ENCODE data around the gene CYP2J2. TPM values are rescaled to one million over a fixed set of nuclear protein-coding genes. Genes with fewer than 3 reads are reported as not detected.
A peak's percentile ranks its signal among the peaks of the same experiment; 100 is the strongest.

Gene CYP2J2
- 0.29 and 0.77 TPM in 2 replicates for total RNA-seq (2022)
- Bru-seq, nascent RNA, result percentile 29 among the genes with signal in this experiment
- percentile 29 among the genes with signal in this experiment for BruChase-seq, experiment 1, labeled RNA remaining after a 2-hour chase
- percentile 23 among the genes with signal in this experiment for BruChase-seq, experiment 2, labeled RNA remaining after a 6-hour chase
- long read RNA-seq, result 0 reads

GRCh38 chr1:59926381-59927123 is at the start of gene CYP2J2:
Gene CYP2J2 (minus strand): TSS chr1:59926773. CDS start chr1:59926746, 27 bp downstream.
- intact Hi-C loops (cut with micrococcal nuclease; ENCODE audit: unreplicated experiment), result no loop called here
- CTCF ChIA-PET, result interaction anchor here (1.2 kb wide), 1 partner anchor 21 kb away, joined by 3 read pairs; no protein-coding TSS in a partner anchor
- H3K27me3 Mint-ChIP-seq (ENCODE audit: insufficient read depth, unreplicated experiment), result peaks cover 15% of the 10 kb centered on the region
- no peaks in the 10 kb centered on the region for H3K36me3 Mint-ChIP-seq (ENCODE audit: insufficient read depth, unreplicated experiment)
- H3K27me3 ChIP-seq (replicated peaks; ENCODE audit: control insufficient read depth, insufficient read depth, low read length), result no peaks in the 10 kb centered on the region
- peak within 1 kb of the TSS; percentile 46 for H3K4me3 ChIP-seq (ENCODE audit: low read depth, low read length)
- H3K27ac Mint-ChIP-seq (ENCODE audit: unreplicated experiment), result no peak within 1 kb of the TSS
- peaks cover 7% of the 10 kb centered on the region for H3K9me3 Mint-ChIP-seq (ENCODE audit: unreplicated experiment)
- no peaks in the 10 kb centered on the region for H3K36me3 ChIP-seq (ENCODE audit: control insufficient read depth, insufficient read depth, low read length)
- H3K9me3 ChIP-seq, result no peaks in the 10 kb centered on the region
- no TSS peak for BruUV-seq (replicated peaks)
- peak within 1 kb of the TSS; percentile 72 for H3K4me3 Mint-ChIP-seq (ENCODE audit: unreplicated experiment)
- peak in 1 of 2 experiments; percentile 46 for DNase-seq
- no peaks in the 10 kb centered on the region for H3K4me1 ChIP-seq
- POLR2A ChIA-PET, result no interaction called here
- no peak for TF ChIP-seq CTCF (IDR thresholded peaks at IDR 0.05; ENCODE audit: insufficient read depth in 1 of 2, low read depth in 1 of 2, low read length in 1 of 2, severe bottlenecking in 1 of 2, unreplicated experiment in 1 of 2)
- H3K4me1 Mint-ChIP-seq (ENCODE audit: low read depth, unreplicated experiment), result peaks cover 7% of the 10 kb centered on the region

DNA sequence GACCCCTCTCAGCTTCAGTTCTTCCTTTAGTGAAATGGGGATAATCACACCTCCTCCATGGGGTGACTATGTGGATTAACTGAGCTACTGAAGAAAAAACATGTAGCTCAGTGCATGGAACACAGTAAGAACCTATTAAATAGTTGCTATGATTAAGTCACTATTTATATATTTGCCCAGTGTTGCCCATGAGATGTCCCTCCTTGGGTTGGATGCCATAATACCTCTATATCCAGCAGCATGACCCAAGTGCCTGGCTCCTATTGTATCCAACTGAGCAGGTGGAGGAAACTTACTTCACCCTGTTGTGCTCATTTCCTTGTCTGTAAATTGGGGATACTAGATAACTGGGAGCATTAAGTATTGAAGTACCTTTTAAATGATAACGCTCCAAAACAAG is 47.1 kb upstream of the CYP2J2 start:
- Mint-ChIP-seq H3K9me3 (ENCODE audit: unreplicated experiment) (no peaks in the 10 kb centered on the region), H3K27me3 (ENCODE audit: insufficient read depth, unreplicated experiment) (peaks cover 16% of the 10 kb centered on the region), H3K27ac (ENCODE audit: unreplicated experiment) (no peak overlapping the region), H3K36me3 (ENCODE audit: insufficient read depth, unreplicated experiment) (no peaks in the 10 kb centered on the region), H3K4me1 (ENCODE audit: low read depth, unreplicated experiment) (no peaks in the 10 kb centered on the region), H3K4me3 (ENCODE audit: unreplicated experiment) (no peak overlapping the region)
- H3K4me1 ChIP-seq, result no peaks in the 10 kb centered on the region
- no peaks in the 10 kb centered on the region for H3K9me3 ChIP-seq
- intact Hi-C loops (cut with micrococcal nuclease; ENCODE audit: unreplicated experiment), result no loop called here
- DNase-seq, result no peak
- ChIA-PET POLR2A (no interaction called here), CTCF (no interaction called here)
- no peaks in the 10 kb centered on the region for H3K27me3 ChIP-seq (replicated peaks; ENCODE audit: control insufficient read depth, insufficient read depth, low read length)
- TF ChIP-seq CTCF (IDR thresholded peaks at IDR 0.05; ENCODE audit: insufficient read depth in 1 of 2, low read depth in 1 of 2, low read length in 1 of 2, severe bottlenecking in 1 of 2, unreplicated experiment in 1 of 2), result no peak
- BruUV-seq (replicated peaks), result no TSS peak
- H3K36me3 ChIP-seq (ENCODE audit: control insufficient read depth, insufficient read depth, low read length), result no peaks in the 10 kb centered on the region
- no peak overlapping the region for H3K4me3 ChIP-seq (ENCODE audit: low read depth, low read length)

DNA sequence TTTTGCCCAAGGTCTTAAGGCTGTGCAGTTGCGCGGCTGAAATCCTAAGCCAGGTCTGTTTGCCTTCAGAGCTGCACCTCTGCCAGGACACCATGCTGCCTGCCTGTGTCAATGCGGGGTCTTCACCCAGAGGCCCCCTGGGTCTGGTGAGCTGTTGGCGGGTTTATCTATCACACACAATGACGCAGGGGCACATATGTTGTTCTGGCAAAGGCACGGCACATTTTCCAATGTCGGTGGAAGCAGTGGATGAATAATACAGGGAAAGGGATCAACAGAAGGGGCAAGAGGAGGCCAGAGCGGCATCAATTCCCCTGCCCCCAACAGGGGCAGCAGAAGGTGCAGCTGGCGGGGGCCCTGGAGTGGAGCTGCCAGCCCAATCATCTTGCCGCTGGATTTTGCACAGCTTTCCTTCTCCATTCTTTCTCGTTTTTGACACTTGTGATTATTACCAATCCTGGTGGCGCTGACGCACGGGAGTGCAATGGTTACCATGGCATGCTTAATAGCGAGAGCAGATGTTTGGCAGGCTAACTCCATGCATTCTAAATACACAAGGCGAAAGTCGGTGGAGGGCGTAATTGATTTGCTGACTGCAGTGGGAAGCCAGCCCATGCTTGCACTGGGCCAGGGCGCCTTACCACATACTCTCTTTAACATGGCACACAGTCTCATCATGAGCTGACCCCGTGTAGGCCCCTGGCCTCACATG is 45.8 kb upstream of the CYP2J2 start:
- no peaks in the 10 kb centered on the region for H3K27me3 ChIP-seq (replicated peaks; ENCODE audit: control insufficient read depth, insufficient read depth, low read length)
- H3K36me3 Mint-ChIP-seq (ENCODE audit: insufficient read depth, unreplicated experiment), result no peaks in the 10 kb centered on the region
- H3K4me3 Mint-ChIP-seq (ENCODE audit: unreplicated experiment), result no peak overlapping the region
- H3K4me3 ChIP-seq (ENCODE audit: low read depth, low read length), result no peak overlapping the region
- no peaks in the 10 kb centered on the region for H3K4me1 ChIP-seq
- ChIA-PET CTCF (no interaction called here), POLR2A (no interaction called here)
- TF ChIP-seq CTCF (IDR thresholded peaks at IDR 0.05; ENCODE audit: insufficient read depth in 1 of 2, low read depth in 1 of 2, low read length in 1 of 2, severe bottlenecking in 1 of 2, unreplicated experiment in 1 of 2), result no peak
- H3K9me3 Mint-ChIP-seq (ENCODE audit: unreplicated experiment), result no peaks in the 10 kb centered on the region
- no peak overlapping the region for H3K27ac Mint-ChIP-seq (ENCODE audit: unreplicated experiment)
- peaks cover 16% of the 10 kb centered on the region for H3K27me3 Mint-ChIP-seq (ENCODE audit: insufficient read depth, unreplicated experiment)
- intact Hi-C loops (cut with micrococcal nuclease; ENCODE audit: unreplicated experiment), result no loop called here
- no peaks in the 10 kb centered on the region for H3K9me3 ChIP-seq
- no peaks in the 10 kb centered on the region for H3K36me3 ChIP-seq (ENCODE audit: control insufficient read depth, insufficient read depth, low read length)
- H3K4me1 Mint-ChIP-seq (ENCODE audit: low read depth, unreplicated experiment), result no peaks in the 10 kb centered on the region
- no peak for DNase-seq
- no TSS peak for BruUV-seq (replicated peaks)

All from Caco-2 (cell line).